Neutrophil (primary cell): ENCODE results near the gene SAMD5.

Experiments
- H3K27ac ChIP-seq: fragments of 200-600 bp; sonication (generic); 2 replicates; pipeline ENCODE4 v1.5.1; 2016; ENCODE audit warnings: mild to moderate bottlenecking, moderate library complexity
- H3K27me3 ChIP-seq: fragments of 200-600 bp; sonication (generic); 2 replicates; pipeline ENCODE4 v1.6.0; 2016; ENCODE audit warnings: mild to moderate bottlenecking
- H3K36me3 ChIP-seq: fragments of 200-600 bp; sonication (generic); 2 replicates; pipeline ENCODE4 v1.5.1; 2017
- H3K4me1 ChIP-seq, 2 experiments: fragments of 200-600 bp in 1 of 2; sonication (generic) in 1 of 2; 1 replicate in 1 of 2; 2 replicates in 1 of 2; pipeline versions ENCODE4 v1.5.1 to v1.6.1; 2013 to 2016; ENCODE audit warnings: low read depth in 1 of 2, low read length in 1 of 2, mild to moderate bottlenecking in 1 of 2, moderate library complexity in 1 of 2; ENCODE audit not compliant: control insufficient read depth in 1 of 2, insufficient read depth in 1 of 2
- H3K4me3 ChIP-seq, 2 experiments: fragments of 200-600 bp in 1 of 2; sonication (generic) in 1 of 2; 1 replicate in 1 of 2; 2 replicates in 1 of 2; pipeline ENCODE4 v1.5.1; 2013 to 2016; ENCODE audit warnings: low read depth in 1 of 2, low read length in 1 of 2, mild to moderate bottlenecking in 1 of 2, moderate library complexity in 1 of 2
- H3K9me3 ChIP-seq: fragments of 200-600 bp; sonication (generic); 2 replicates; pipeline ENCODE4 v1.5.1; 2016
- CTCF ChIP-seq: fragments of 200-600 bp; sonication (generic); IDR thresholded peaks from 2 replicates; pipeline ENCODE4 v1.5.1; 2016; ENCODE audit warnings: antibody characterized with exemption

The SAMD5 gene

DNA sequence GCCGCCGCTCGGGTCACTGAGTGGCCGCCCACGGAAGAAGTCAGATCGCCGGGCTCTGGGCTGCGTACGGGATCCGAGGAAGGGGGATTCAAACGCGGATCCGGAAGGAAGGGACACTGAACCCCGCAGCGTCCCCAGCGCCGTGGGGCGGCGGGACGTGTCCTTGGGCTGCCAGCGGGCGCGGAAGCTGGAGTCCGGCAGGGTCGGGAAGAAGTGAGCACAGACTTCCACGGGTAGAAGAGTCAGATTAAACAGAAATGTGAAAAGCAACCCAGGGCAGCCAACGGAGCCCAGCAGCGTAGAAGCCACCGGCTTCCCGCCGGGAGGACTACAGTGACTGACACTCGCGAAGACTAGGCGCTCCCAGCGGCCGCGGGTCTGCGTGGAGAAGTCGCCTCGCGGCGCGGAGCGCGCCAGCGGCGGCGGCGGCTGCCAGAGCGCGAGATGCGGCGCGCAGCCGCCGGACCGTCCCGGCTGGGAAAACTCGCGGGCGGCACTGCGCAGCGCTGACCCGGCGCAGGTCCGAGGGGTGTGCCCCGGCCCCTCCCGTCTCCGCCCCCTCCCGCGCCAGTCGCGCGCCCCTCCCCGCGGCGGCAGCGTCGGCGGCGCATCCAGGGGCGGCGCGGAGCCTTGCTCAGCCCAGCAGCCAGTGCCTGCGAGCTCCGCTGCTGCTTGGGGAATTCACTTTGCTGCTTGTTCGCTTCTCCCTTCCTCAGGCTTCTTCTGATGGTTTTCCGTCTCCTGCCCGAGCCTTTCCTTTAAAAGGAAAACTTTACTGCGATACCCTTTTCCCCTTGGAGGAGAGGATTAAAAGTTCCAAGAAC lies at the start of gene SAMD5:
Gene SAMD5, plus strand, starts transcription at position 649 of the 824 bp plus-strand sequence. CDS start 239 bp downstream, outside the sequence.
- Histone ChIP-seq H3K27ac (no peak within 1 kb of the TSS), H3K36me3 (no peaks in the 10 kb centered on the region), H3K27me3 (peaks cover 100% of the 10 kb centered on the region), H3K4me3 (peak within 1 kb of the TSS; percentile 40 to 55), H3K9me3 (no peaks in the 10 kb centered on the region), H3K4me1 (peaks cover 22 to 29% of the 10 kb centered on the region in 2 experiments)
- TF ChIP-seq CTCF: no peak

DNA sequence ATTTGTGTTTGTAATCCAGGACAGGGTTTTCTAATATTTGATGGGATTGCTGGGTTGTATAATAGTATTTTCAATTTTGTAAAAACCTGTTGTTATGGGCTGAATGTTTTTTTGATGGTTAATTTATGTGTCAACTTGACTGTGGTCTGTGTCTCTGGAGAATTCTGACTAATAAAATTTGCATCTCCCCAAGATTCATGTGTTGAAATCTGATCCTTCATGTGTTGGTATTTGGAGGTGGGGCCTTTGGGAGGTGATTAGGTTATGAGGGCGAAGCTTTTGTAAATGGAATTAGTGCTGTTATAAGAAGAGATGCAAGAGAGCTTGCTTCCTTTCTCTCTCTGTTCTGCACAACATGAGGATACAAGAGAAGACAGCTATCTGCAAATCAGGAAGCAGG lies 48.7 kb upstream of the SAMD5 start:
- Histone ChIP-seq H3K4me1 (peaks cover 7 to 21% of the 10 kb centered on the region in 2 experiments), H3K9me3 (no peaks in the 10 kb centered on the region), H3K27ac (no peak overlapping the region), H3K27me3 (no peaks in the 10 kb centered on the region), H3K4me3 (no peak overlapping the region), H3K36me3 (no peaks in the 10 kb centered on the region)
- TF ChIP-seq CTCF: no peak

- Histone ChIP-seq H3K27me3 (no peaks in the 10 kb centered on the region), H3K27ac (no peak overlapping the region), H3K36me3 (no peaks in the 10 kb centered on the region), H3K9me3 (no peaks in the 10 kb centered on the region), H3K4me3 (no peak overlapping the region), H3K4me1 (peaks cover 7 to 27% of the 10 kb centered on the region in 2 experiments)
- TF ChIP-seq CTCF: no peak
Measured at GRCh38 chr6:147463651-147464050, 44.8 kb upstream of the SAMD5 start.

DNA sequence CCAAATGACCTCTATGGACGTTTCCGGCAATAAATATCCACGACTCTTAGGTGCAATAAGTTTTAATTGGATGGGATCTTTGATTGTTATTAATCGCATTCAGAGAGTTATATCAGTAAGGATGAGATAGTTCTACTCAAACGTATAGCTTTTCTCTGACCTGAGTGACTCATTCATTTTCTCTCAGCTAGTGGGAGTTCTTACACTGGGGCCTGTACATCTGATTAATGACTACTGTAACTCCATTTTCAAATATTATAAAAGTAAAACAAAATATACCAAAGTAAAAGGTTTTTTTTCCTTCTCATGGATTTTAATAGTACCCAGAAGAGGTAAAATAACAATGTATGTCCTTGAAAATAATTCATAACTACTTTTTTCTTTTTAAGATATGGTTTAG lies 41.1 kb upstream of the SAMD5 start:
- H3K27ac ChIP-seq: no peak overlapping the region
- no peaks in the 10 kb centered on the region for H3K9me3 ChIP-seq
- no peak for TF ChIP-seq CTCF
- no peak overlapping the region for H3K4me3 ChIP-seq
- H3K27me3 ChIP-seq: no peaks in the 10 kb centered on the region
- H3K36me3 ChIP-seq: no peaks in the 10 kb centered on the region
- peaks cover 1 to 21% of the 10 kb centered on the region in 2 experiments for H3K4me1 ChIP-seq

- Histone ChIP-seq H3K4me3 (no peak overlapping the region), H3K27ac (no peak overlapping the region), H3K36me3 (no peaks in the 10 kb centered on the region), H3K27me3 (no peaks in the 10 kb centered on the region), H3K4me1 (peaks cover 0 to 17% of the 10 kb centered on the region in 2 experiments), H3K9me3 (no peaks in the 10 kb centered on the region)
- TF ChIP-seq CTCF: no peak
Measured at GRCh38 chr6:147467886-147468285, 40.6 kb upstream of the SAMD5 start.
